HepG2 (cell line): Measurements from ENCODE around the gene TRNT1. TPM values are rescaled to one million over a fixed set of nuclear protein-coding genes. Genes with fewer than 3 reads are reported as not detected.
A peak's percentile ranks its signal among the peaks of the same experiment; 100 is the strongest.

ENCODE experiments used
- ELF3 ChIP-seq: IDR thresholded peaks from 2 replicates; pipeline ENCODE4 v1.6.1; 2016; ENCODE audit warnings: missing genetic modification reagents, missing compliant biosample characterization
- FOSL1 ChIP-seq: sonication (generic); formaldehyde crosslinking; IDR thresholded peaks from 2 replicates; pipeline ENCODE4 v1.9.0; 2021; ENCODE audit warnings: missing genetic modification reagents, borderline replicate concordance
- HOXA3 ChIP-seq: sonication (generic); formaldehyde crosslinking; IDR thresholded peaks from 2 replicates; pipeline ENCODE4 v1.5.0; 2020; ENCODE audit warnings: missing genetic modification reagents
- KMT2A ChIP-seq: sonication (generic); formaldehyde crosslinking; IDR thresholded peaks from 2 replicates; pipeline ENCODE4 v1.4.0; 2020; ENCODE audit warnings: missing genetic modification reagents
- MATR3 ChIP-seq: sonication (generic); formaldehyde crosslinking; IDR thresholded peaks from 2 replicates; pipeline ENCODE4 v1.4.0; 2020; ENCODE audit warnings: missing genetic modification reagents
- MTA1 ChIP-seq: sonication (generic); formaldehyde crosslinking; IDR thresholded peaks from 2 replicates; pipeline ENCODE4 v1.4.0; 2020; ENCODE audit warnings: missing genetic modification reagents, mild to moderate bottlenecking, borderline replicate concordance
- NKX3-1 ChIP-seq: sonication (generic); formaldehyde crosslinking; IDR thresholded peaks from 2 replicates; pipeline ENCODE4 v1.5.0; 2020; ENCODE audit warnings: missing genetic modification reagents
- PHB2 ChIP-seq: fragments of 450-650 bp; IDR thresholded peaks from 2 replicates; pipeline ENCODE4 v1.6.1; 2018; ENCODE audit not compliant: partially characterized antibody
- RBM39 ChIP-seq: fragments of 200-400 bp; formaldehyde crosslinking; IDR thresholded peaks from one replicate; pipeline ENCODE4 v1.6.1; 2018; ENCODE audit warnings: antibody characterized with exemption, mild to moderate bottlenecking, low read depth, low read length; ENCODE audit not compliant: poor library complexity, severe bottlenecking
- XRCC5 ChIP-seq: fragments of 200-400 bp; formaldehyde crosslinking; optimal IDR thresholded peaks from 2 replicates; pipeline ENCODE3; 2017; ENCODE audit warnings: mild to moderate bottlenecking, low read length
- ZBED4 ChIP-seq: sonication (generic); formaldehyde crosslinking; IDR thresholded peaks from 2 replicates; pipeline ENCODE4 v1.4.0; 2020; ENCODE audit warnings: missing genetic modification reagents, borderline replicate concordance
- ZFAT ChIP-seq: sonication (generic); formaldehyde crosslinking; conservative IDR thresholded peaks from 2 replicates; pipeline ENCODE4 v1.8.1; 2023; ENCODE audit warnings: missing genetic modification reagents, inconsistent platforms
- ZFP36 ChIP-seq: fragments of 150-350 bp; IDR thresholded peaks from 2 replicates; pipeline ENCODE4 v1.6.1; 2018; ENCODE audit warnings: borderline replicate concordance, low read length, low read depth; ENCODE audit not compliant: partially characterized antibody
- ZIK1 ChIP-seq: sonication (generic); formaldehyde crosslinking; IDR thresholded peaks from 2 replicates; pipeline ENCODE4 v1.5.0; 2020; ENCODE audit warnings: mild to moderate bottlenecking, low read depth, missing genetic modification reagents, borderline replicate concordance
- ZNF124 ChIP-seq: sonication (generic); formaldehyde crosslinking; IDR thresholded peaks from 2 replicates; pipeline ENCODE4 v1.4.0; 2020; ENCODE audit warnings: missing genetic modification reagents
- ZNF17 ChIP-seq: sonication (generic); formaldehyde crosslinking; IDR thresholded peaks from 2 replicates; pipeline ENCODE4 v1.5.0; 2020; ENCODE audit warnings: mild to moderate bottlenecking, missing genetic modification reagents
- ZNF180 ChIP-seq: sonication (generic); formaldehyde crosslinking; IDR thresholded peaks from 2 replicates; pipeline ENCODE4 v1.4.0; 2020; ENCODE audit warnings: low read depth, missing genetic modification reagents, borderline replicate concordance
- ZNF292 ChIP-seq: sonication (generic); formaldehyde crosslinking; IDR thresholded peaks from 2 replicates; pipeline ENCODE4 v1.8.1; 2022; ENCODE audit warnings: mild to moderate bottlenecking, low read depth, missing genetic modification reagents, borderline replicate concordance
- ZNF451 ChIP-seq: sonication (generic); formaldehyde crosslinking; IDR thresholded peaks from 2 replicates; pipeline ENCODE4 v1.5.0; 2020; ENCODE audit warnings: mild to moderate bottlenecking, missing genetic modification reagents
- ZNF549 ChIP-seq: sonication (generic); formaldehyde crosslinking; IDR thresholded peaks from 2 replicates; pipeline ENCODE4 v1.5.0; 2020; ENCODE audit warnings: missing genetic modification reagents
- ZNF761 ChIP-seq: sonication (generic); formaldehyde crosslinking; conservative IDR thresholded peaks from 2 replicates; pipeline ENCODE4 v1.4.0; 2020; ENCODE audit warnings: mild to moderate bottlenecking, missing genetic modification reagents
- polyA plus RNA-seq, 8 experiments: library from polyadenylated mRNA; depleted of rRNA in 3 of 8; stranded (reverse) in 7 of 8; unstranded in 1 of 8; fragments of >200 nt; fragmentation: Illumina TruSeq in 4 of 8; extraction: Trizol in 4 of 8; gene quantifications; 2 replicates each; pipeline versions ENCODE4 v1.2.1 to v1.2.3, GENCODE V29; 2011 to 2016; ENCODE audit warnings: low read depth in 4 of 8, missing spikeins in 1 of 8, mixed read lengths in 1 of 8; ENCODE audit not compliant: insufficient read depth in 1 of 8
- total RNA-seq, 5 experiments: library from RNA; depleted of rRNA; stranded (reverse); fragments of >200 nt; fragmentation: Illumina TruSeq; extraction: Trizol; gene quantifications; 2 replicates each; pipeline ENCODE4 v1.2.3, GENCODE V29; 2016; ENCODE audit warnings: low read depth in 1 of 5
- TF ChIP-seq, protein P1 (sequence below): IDR thresholded peaks from 2 replicates; pipeline ENCODE4 v1.6.1; 2018; ENCODE audit warnings: missing genetic modification reagents, mild to moderate bottlenecking, missing compliant biosample characterization
- TF ChIP-seq, protein P2 (sequence below): sonication (generic); formaldehyde crosslinking; IDR thresholded peaks from 2 replicates; pipeline ENCODE4 v1.5.0; 2020; ENCODE audit warnings: missing genetic modification reagents

The TRNT1 gene
- total and polyA plus RNA-seq, 2 of the 13 experiments (the other 11 are each of a cell fraction or from before 2014, with no cell fraction given): 9.4 to 27.7 TPM

DNA sequence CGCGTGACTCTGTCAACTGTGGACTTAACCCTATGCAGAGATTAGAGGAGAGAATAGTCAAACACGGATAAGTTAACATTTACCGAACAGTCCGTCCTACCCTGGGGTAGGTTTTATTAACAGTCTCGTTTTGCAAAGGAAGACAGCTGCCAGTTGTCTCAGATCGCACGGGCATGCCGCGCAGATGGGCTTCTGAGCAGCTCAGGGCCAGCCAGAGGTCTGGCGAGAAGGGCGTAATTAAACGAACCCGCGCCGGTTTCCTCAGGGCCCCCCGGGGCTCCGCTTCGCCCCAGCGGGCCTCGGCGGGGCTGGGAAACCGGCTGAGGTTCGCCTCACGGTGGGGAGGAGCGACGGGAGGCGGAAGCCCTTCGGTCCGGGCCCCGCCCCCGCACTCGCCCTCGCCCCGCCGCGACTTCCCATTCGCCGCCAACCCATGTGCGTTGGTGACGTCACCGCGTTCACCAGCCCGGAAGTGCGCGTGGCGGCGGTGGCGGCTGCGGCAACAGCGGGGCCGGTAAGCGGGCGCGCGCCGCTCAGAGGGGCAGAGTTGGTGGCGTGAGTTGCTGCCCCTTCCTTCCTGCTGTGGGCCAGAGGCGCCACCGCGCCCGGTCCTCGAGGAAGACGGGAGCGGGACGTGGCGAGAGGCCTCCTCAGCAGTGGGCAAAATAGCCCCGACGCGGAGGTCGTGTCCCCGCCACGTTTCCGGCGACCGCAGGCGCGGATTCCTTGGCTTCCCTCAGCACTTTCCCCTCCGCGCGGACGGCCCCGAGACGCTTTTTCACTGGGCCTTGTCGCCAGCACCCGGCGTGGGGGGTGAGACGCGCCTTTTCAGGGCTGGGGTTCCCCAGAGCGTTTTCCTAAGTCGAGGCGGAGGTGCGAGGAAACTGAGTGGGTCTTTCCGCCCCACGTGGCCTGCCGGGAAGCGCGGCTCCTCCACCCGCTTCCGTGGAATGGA is at the start of gene TRNT1 (continued):
- TF ChIP-seq ZIK1 (CRISPR knock-in tag) (peak; percentile 73; the same call in 1 of the 2 replicates), ZNF761 (CRISPR knock-in tag) (no peak), ZFP36 (no peak), ZNF124 (CRISPR knock-in tag) (peak; percentile 35; the same call in 1 of the 2 replicates), ZNF451 (CRISPR knock-in tag) (no peak; the same call in none of the 2 replicates), ZFAT (CRISPR knock-in tag) (peak; percentile 84; the same call in 1 of the 2 replicates), FOSL1 (CRISPR knock-in tag) (no peak), ZNF180 (CRISPR knock-in tag) (no peak), ZNF292 (CRISPR knock-in tag) (peak; percentile 51; the same call in 1 of the 2 replicates), NKX3-1 (CRISPR knock-in tag) (peak; percentile 65; the same call in 1 of the 2 replicates), ZNF17 (no peak), MTA1 (0 out of 2 replicates have a peak, but pooled peaks have one; percentile 37), KMT2A (CRISPR knock-in tag) (peak; percentile 94), HOXA3 (CRISPR knock-in tag) (peak; percentile 90), ZBED4 (CRISPR knock-in tag) (peak; percentile 58; the same call in 1 of the 2 replicates), MATR3 (CRISPR knock-in tag) (no peak), ELF3 (CRISPR knock-in tag) (peak; percentile 81), RBM39 (peak; percentile 82), PHB2 (no peak), ZNF549 (no peak), XRCC5 (peak; percentile 26)
- TF ChIP-seq, protein P1, sequence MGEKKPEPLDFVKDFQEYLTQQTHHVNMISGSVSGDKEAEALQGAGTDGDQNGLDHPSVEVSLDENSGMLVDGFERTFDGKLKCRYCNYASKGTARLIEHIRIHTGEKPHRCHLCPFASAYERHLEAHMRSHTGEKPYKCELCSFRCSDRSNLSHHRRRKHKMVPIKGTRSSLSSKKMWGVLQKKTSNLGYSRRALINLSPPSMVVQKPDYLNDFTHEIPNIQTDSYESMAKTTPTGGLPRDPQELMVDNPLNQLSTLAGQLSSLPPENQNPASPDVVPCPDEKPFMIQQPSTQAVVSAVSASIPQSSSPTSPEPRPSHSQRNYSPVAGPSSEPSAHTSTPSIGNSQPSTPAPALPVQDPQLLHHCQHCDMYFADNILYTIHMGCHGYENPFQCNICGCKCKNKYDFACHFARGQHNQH: peak; percentile 40; the same call in 1 of the 2 replicates
- TF ChIP-seq, protein P2, sequence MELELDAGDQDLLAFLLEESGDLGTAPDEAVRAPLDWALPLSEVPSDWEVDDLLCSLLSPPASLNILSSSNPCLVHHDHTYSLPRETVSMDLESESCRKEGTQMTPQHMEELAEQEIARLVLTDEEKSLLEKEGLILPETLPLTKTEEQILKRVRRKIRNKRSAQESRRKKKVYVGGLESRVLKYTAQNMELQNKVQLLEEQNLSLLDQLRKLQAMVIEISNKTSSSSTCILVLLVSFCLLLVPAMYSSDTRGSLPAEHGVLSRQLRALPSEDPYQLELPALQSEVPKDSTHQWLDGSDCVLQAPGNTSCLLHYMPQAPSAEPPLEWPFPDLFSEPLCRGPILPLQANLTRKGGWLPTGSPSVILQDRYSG (CRISPR knock-in tag): peak; percentile 88; the same call in 1 of the 2 replicates
